Endothelial cell of umbilical vein (primary cell): ENCODE measurements around the gene SNX25. TPM values are rescaled to one million over a fixed set of nuclear protein-coding genes. Genes with fewer than 3 reads are reported as not detected.

Experiments
- Bru-seq: library from RNA; stranded (reverse); fragments of 400-500 nt; gene quantifications from one replicate; lab custom pipeline; 2021; lab: Mats Ljungman, UMichigan
- BruChase-seq, 2 experiments: library from RNA; stranded (reverse); fragments of 400-500 nt; gene quantifications; one replicate each; lab custom pipeline; 2021; lab: Mats Ljungman, UMichigan
- BruUV-seq: library from RNA; stranded (reverse); fragments of 400-500 nt; replicated peaks from 2 replicates; lab custom pipeline; 2021; lab: Mats Ljungman, UMichigan
- CTCF ChIA-PET: fragments of 300-600, 350-600 bp; sonication (Branson Sonifier 250); formaldehyde crosslinking; loops from one replicate; lab custom pipeline; 2021; ENCODE audit warnings: antibody characterized with exemption, inconsistent platforms; lab: Charles Lee
- POLR2A ChIA-PET: fragments of 300-600, 350-600 bp; sonication (Branson Sonifier 250); formaldehyde crosslinking; loops from one replicate; lab custom pipeline; 2021; ENCODE audit warnings: antibody characterized with exemption, inconsistent platforms; lab: Charles Lee
- DNase-seq: peaks from one replicate; pipeline ENCODE4 v3.0.0-alpha.2; 2011; ENCODE audit warnings: low read depth, low spot score
- FAIRE-seq: peaks from 2 replicates; lab custom pipeline; 2011; peaks lifted over from hg19 to GRCh38; lab: Jason Lieb, UNC
- H2AFZ ChIP-seq: 2 replicates; pipeline ENCODE4 v1.6.0; 2012; ENCODE audit warnings: low read depth, low read length, control low read depth, inconsistent platforms
- H3K27ac ChIP-seq: 2 replicates; pipeline ENCODE4 v1.5.1; 2011; ENCODE audit warnings: low read depth, mild to moderate bottlenecking, control low read depth, low read length, moderate library complexity; ENCODE audit not compliant: insufficient read depth
- H3K27me3 ChIP-seq, 2 experiments: 2 replicates each; pipeline versions ENCODE4 v1.6.0 to v1.6.1; 2011; ENCODE audit warnings: low read length in 2 of 2, mixed read lengths in 1 of 2; ENCODE audit not compliant: control insufficient read depth in 2 of 2, insufficient read depth in 2 of 2
- H3K36me3 ChIP-seq, 2 experiments: 2 replicates in 1 of 2; 3 replicates in 1 of 2; pipeline ENCODE4 v1.5.1; 2011; ENCODE audit warnings: low read length in 2 of 2, mild to moderate bottlenecking in 1 of 2, moderate library complexity in 1 of 2; ENCODE audit not compliant: control insufficient read depth in 2 of 2, insufficient read depth in 2 of 2; ENCODE audit errors: extremely low read depth in 1 of 2
- H3K4me1 ChIP-seq: 3 replicates; pipeline ENCODE4 v1.5.1; 2011; ENCODE audit warnings: mild to moderate bottlenecking, low read length; ENCODE audit not compliant: control insufficient read depth, insufficient read depth; ENCODE audit errors: extremely low read depth
- H3K4me2 ChIP-seq: 2 replicates; pipeline ENCODE4 v1.6.1; 2011; ENCODE audit warnings: low read length, control low read depth, mixed read lengths; ENCODE audit not compliant: insufficient read depth
- H3K4me3 ChIP-seq, 3 experiments: fragments of 200-600 bp in 1 of 3; sonication (generic), shearing (Covaris generic) in 1 of 3; replicated peaks in 1 of 3; 2 replicates each; pipeline ENCODE4 v1.5.1; 2011 to 2016; ENCODE audit warnings: control low read depth in 3 of 3, low read length in 3 of 3, mild to moderate bottlenecking in 2 of 3, inconsistent platforms in 1 of 3, low read depth in 1 of 3, moderate library complexity in 1 of 3; ENCODE audit not compliant: insufficient read depth in 1 of 3
- H3K79me2 ChIP-seq: 2 replicates; pipeline ENCODE4 v1.6.0; 2012; ENCODE audit warnings: low read length, inconsistent platforms; ENCODE audit not compliant: control insufficient read depth, insufficient read depth
- H3K9ac ChIP-seq: replicated peaks from 2 replicates; pipeline ENCODE3; 2011; ENCODE audit warnings: low read length, control low read depth; ENCODE audit not compliant: insufficient read depth; ENCODE audit errors: extremely low read depth
- H3K9me1 ChIP-seq: replicated peaks from 3 replicates; pipeline ENCODE4 v1.6.0; 2011; ENCODE audit warnings: mild to moderate bottlenecking, low read length; ENCODE audit not compliant: control insufficient read depth, insufficient read depth; ENCODE audit errors: extremely low read depth
- H3K9me3 ChIP-seq: replicated peaks from 2 replicates; pipeline ENCODE4 v1.5.1; 2012; ENCODE audit warnings: low read length, inconsistent platforms; ENCODE audit not compliant: control insufficient read depth, insufficient read depth
- H4K20me1 ChIP-seq: replicated peaks from 2 replicates; pipeline ENCODE3; 2011; ENCODE audit warnings: mild to moderate bottlenecking, low read length; ENCODE audit not compliant: control insufficient read depth, insufficient read depth; ENCODE audit errors: extremely low read depth
- CTCF ChIP-seq, 2 donors: IDR thresholded peaks; 1 replicate in 1 of 2; 2 replicates in 1 of 2; pipeline ENCODE4 v1.5.1; 2011; ENCODE audit warnings: low read length in 2 of 2, mild to moderate bottlenecking in 2 of 2, moderate library complexity in 2 of 2, control low read depth in 1 of 2, inconsistent platforms in 1 of 2, low read depth in 1 of 2; ENCODE audit not compliant: insufficient read depth in 1 of 2; ENCODE audit errors: extremely low read depth in 1 of 2
- EZH2 ChIP-seq: IDR thresholded peaks from 2 replicates; pipeline ENCODE4 v1.6.1; 2012; ENCODE audit warnings: borderline replicate concordance, low read depth, mild to moderate bottlenecking, moderate library complexity, low read length, inconsistent platforms; ENCODE audit not compliant: severe bottlenecking
- FOS ChIP-seq: IDR thresholded peaks from 2 replicates; pipeline ENCODE4 v1.6.1; 2011; ENCODE audit warnings: mild to moderate bottlenecking, low read length, moderate library complexity, borderline replicate concordance; ENCODE audit not compliant: insufficient read depth
- GATA2 ChIP-seq: IDR thresholded peaks from 2 replicates; pipeline ENCODE4 v1.7.0; 2011; ENCODE audit warnings: low read depth, mild to moderate bottlenecking, moderate library complexity, mixed read lengths, low read length; ENCODE audit not compliant: insufficient read length, insufficient read depth
- JUN ChIP-seq: IDR thresholded peaks from 2 replicates; pipeline ENCODE4 v1.6.1; 2011; ENCODE audit warnings: borderline replicate concordance, low read depth; ENCODE audit not compliant: insufficient read length, insufficient read depth
- MAX ChIP-seq: IDR thresholded peaks from 2 replicates; pipeline ENCODE4 v1.6.1; 2011; ENCODE audit not compliant: insufficient read depth, insufficient read length
- MYC ChIP-seq: IDR thresholded peaks from one replicate; pipeline ENCODE4 v1.6.1; 2011; ENCODE audit warnings: mild to moderate bottlenecking, low read depth, low read length
- POLR2A ChIP-seq: IDR thresholded peaks from 2 replicates; pipeline ENCODE4 v1.6.1; 2012; ENCODE audit warnings: low read depth, mild to moderate bottlenecking, control low read depth, low read length
- POLR2AphosphoS5 ChIP-seq: IDR thresholded peaks from 2 replicates; pipeline ENCODE4 v1.6.1; 2012; ENCODE audit warnings: low read depth, mild to moderate bottlenecking, control low read depth, low read length, moderate library complexity; ENCODE audit not compliant: insufficient read depth
- dilution Hi-C: fragments of 300-500 bp; cut with MboI; formaldehyde crosslinking; loops from one replicate; pipeline ENCODE4 v1.15.0; 2019; ENCODE audit warnings: low sequenced_read_pairs; ENCODE audit not compliant: extremely low pct_ligation_motif_present
- intact Hi-C: fragments of 100-400 bp; cut with micrococcal nuclease; formaldehyde crosslinking; loops from one replicate; pipeline ENCODE4 v1.10.0; 2022
- long read RNA-seq: library from polyadenylated mRNA; stranded (forward); transcript quantifications from one replicate; pipeline ENCODE4 v2.0.0, GENCODE V29; 2021
- polyA minus RNA-seq, 3 experiments: library from RNA; depleted of rRNA, polyadenylated mRNA; stranded (reverse); fragments of >200 nt; gene quantifications; 1 replicate in 1 of 3; 2 replicates in 2 of 3; pipeline ENCODE4 v1.2.3, GENCODE V29; 2011
- polyA plus RNA-seq, 4 experiments: library from polyadenylated mRNA; depleted of rRNA in 3 of 4; stranded (reverse) in 3 of 4; unstranded in 1 of 4; fragments of >200 nt; gene quantifications; 2 replicates each; pipeline versions ENCODE4 v1.2.1 to v1.2.3, GENCODE V29; 2011 to 2012; ENCODE audit warnings: missing spikeins in 1 of 4
- total RNA-seq: library from RNA; stranded (reverse); gene quantifications from 2 replicates; pipeline ENCODE4 v1.2.3, GENCODE V29; 2021

SNX25 gene
- 16.1 and 20.2 TPM in 2 replicates for total RNA-seq
- 3.1 and 6.6 TPM in 2 replicates for polyA plus RNA-seq
- polyA plus RNA-seq (2011; cell fraction: cytosol; rRNA removed) = 7.5 and 8.8 TPM in 2 replicates
- 17.1 and 21.3 TPM in 2 replicates for polyA plus RNA-seq (2011; cell fraction: nucleus; rRNA removed)
- polyA plus RNA-seq (2012) = 10.2 and 12.2 TPM in 2 replicates
- polyA minus RNA-seq = 35.3 and 49.6 TPM in 2 replicates
- polyA minus RNA-seq (2011; cell fraction: cytosol; rRNA and poly(A)+ RNA removed) = 11.9 TPM
- polyA minus RNA-seq (2011; cell fraction: nucleus; rRNA and poly(A)+ RNA removed) = 31.6 and 43.4 TPM in 2 replicates
- Bru-seq, nascent RNA = percentile 75 among the genes with signal in this experiment
- percentile 64 among the genes with signal in this experiment for BruChase-seq, experiment 1, labeled RNA remaining after a 6-hour chase
- percentile 69 among the genes with signal in this experiment for BruChase-seq, experiment 2, labeled RNA remaining after a 2-hour chase
- long read RNA-seq, transcript SNX25-201 (19 exons, 3,264 nt) = major isoform, 29 of 50 reads
- long read RNA-seq, partial matches to known transcripts = 5 of 50 reads
- long read RNA-seq, other reads (novel, unspliced or antisense) = 16 of 50 reads

- Histone ChIP-seq H3K4me3 (peak within 1 kb of the TSS; percentile 67 to 90 (median 88)), H4K20me1 (no peaks in the 10 kb centered on the region), H3K27ac (peak within 1 kb of the TSS; percentile 51), H3K27me3 (no peaks in the 10 kb centered on the region), H3K4me1 (peaks cover 31% of the 10 kb centered on the region), H2AFZ (peak within 1 kb of the TSS; percentile 62), H3K9me1 (no peaks in the 10 kb centered on the region), H3K9me3 (no peaks in the 10 kb centered on the region), H3K36me3 (no peaks in the 10 kb centered on the region), H3K9ac (peak within 1 kb of the TSS; percentile 84), H3K4me2 (peak within 1 kb of the TSS; percentile 84), H3K79me2 (peaks cover 41% of the 10 kb centered on the region)
- DNase-seq (peak; percentile 82), FAIRE-seq (peak; percentile 81)
- intact Hi-C loops (loop anchor here (1.0 to 10.0 kb wide), 4 partner anchors 262 to 1704 kb away; partner anchors contain the start of genes CCDC110 and ING2), dilution Hi-C loops (no loop called here)
- TF ChIP-seq JUN (no peak), POLR2A (peak; percentile 56)
- POLR2A ChIA-PET = no interaction called here
- BruUV-seq = no TSS peak
- CTCF ChIA-PET = interaction anchor here (0.6 to 2.2 kb wide), 11 partner anchors 25 to 829 kb away, joined by 3 to 8 read pairs (median 4); partner anchors contain the start of genes LRP2BP and UFSP2
Measured at GRCh38 chr4:185209031-185209851, at the start of gene SNX25. TSS of gene SNX25 (plus strand) at chr4:185209598. CDS start at chr4:185209827, 229 bp downstream.

- Histone ChIP-seq H4K20me1 (no peaks in the 10 kb centered on the region), H2AFZ (no peak overlapping the region), H3K9ac (no peak overlapping the region), H3K27ac (no peak overlapping the region), H3K79me2 (no peaks in the 10 kb centered on the region), H3K4me3 (no peak overlapping the region), H3K9me3 (no peaks in the 10 kb centered on the region), H3K36me3 (peaks cover 0 to 2% of the 10 kb centered on the region in 2 experiments), H3K27me3 (no peaks in the 10 kb centered on the region), H3K4me2 (no peak overlapping the region), H3K9me1 (no peaks in the 10 kb centered on the region), H3K4me1 (no peaks in the 10 kb centered on the region)
- ChIA-PET CTCF (interaction anchor here (1.2 to 1.6 kb wide), 3 partner anchors 18 to 872 kb away, joined by 3 to 7 read pairs (median 4); no protein-coding TSS in a partner anchor), POLR2A (no interaction called here)
- TF ChIP-seq POLR2A (no peak), CTCF (IDR thresholded peaks at IDR 0.05; ENCODE audit: extremely low read depth in 1 of 2, insufficient read depth in 1 of 2, low read depth in 1 of 2, low read length in 2 of 2) (no peak), MAX (no peak), JUN (no peak), FOS (no peak), EZH2 (no peak), GATA2 (no peak), POLR2AphosphoS5 (no peak), MYC (no peak)
- peak; percentile 38 for DNase-seq
- dilution Hi-C loops = no loop called here
- no peak for FAIRE-seq
- BruUV-seq = no TSS peak
- intact Hi-C loops = no loop called here
Measured at GRCh38 chr4:185165605-185166063, 43.8 kb upstream of the SNX25 start.
